Activated T-cell treated with anti-CD3 and anti-CD28 coated beads, Interleukin-2, amount 50 U/mL, for 24 hours (primary cell): ENCODE results near the gene LEF1.

ENCODE experiments used
- DNase-seq: peaks from one replicate; pipeline ENCODE4 v3.0.0-alpha.2; 2020
- H3K27ac Mint-ChIP-seq: 2 replicates; pipeline ENCODE4 v1.8.0; 2020; ENCODE audit warnings: mild to moderate bottlenecking, mixed read lengths
- H3K27me3 Mint-ChIP-seq: 2 replicates; pipeline ENCODE4 v1.8.0; 2020; ENCODE audit warnings: mixed read lengths
- H3K36me3 Mint-ChIP-seq: 2 replicates; pipeline ENCODE4 v1.8.0; 2020; ENCODE audit warnings: low read depth, mixed read lengths
- H3K4me1 Mint-ChIP-seq: 2 replicates; pipeline ENCODE4 v1.8.0; 2020; ENCODE audit warnings: low read depth, mixed read lengths
- H3K4me3 Mint-ChIP-seq: 2 replicates; pipeline ENCODE4 v1.8.0; 2020; ENCODE audit warnings: mild to moderate bottlenecking, moderate library complexity, mixed read lengths
- H3K9me3 Mint-ChIP-seq: 2 replicates; pipeline ENCODE4 v1.8.0; 2020; ENCODE audit warnings: mixed read lengths

Gene LEF1

GRCh38 chr4:108170631-108171338, 2.1 kb upstream of the LEF1 start:
- no peak for DNase-seq
- H3K27me3 Mint-ChIP-seq, result peaks cover 14% of the 10 kb centered on the region
- no peaks in the 10 kb centered on the region for H3K9me3 Mint-ChIP-seq
- peak overlapping the region; percentile 89 for H3K27ac Mint-ChIP-seq
- H3K36me3 Mint-ChIP-seq, result peaks cover 22% of the 10 kb centered on the region
- peak overlapping the region; percentile 92 for H3K4me3 Mint-ChIP-seq
- peaks cover 49% of the 10 kb centered on the region for H3K4me1 Mint-ChIP-seq

- no peak for DNase-seq
- Mint-ChIP-seq H3K27me3 (peaks cover 14% of the 10 kb centered on the region), H3K4me1 (peaks cover 50% of the 10 kb centered on the region), H3K36me3 (peaks cover 32% of the 10 kb centered on the region), H3K9me3 (no peaks in the 10 kb centered on the region), H3K4me3 (peak overlapping the region; percentile 92), H3K27ac (peak overlapping the region; percentile 92)
Observed at GRCh38 chr4:108169664-108170063, 932 bp upstream of the LEF1 start.

GRCh38 chr4:108168160-108168670, 517 bp downstream of the LEF1 start:
- peaks cover 45% of the 10 kb centered on the region for H3K4me1 Mint-ChIP-seq
- H3K36me3 Mint-ChIP-seq, result peaks cover 42% of the 10 kb centered on the region

GRCh38 chr4:108166441-108167315, 2.1 kb downstream of the LEF1 start:
- H3K27ac Mint-ChIP-seq, result peak overlapping the region; percentile 96
- H3K36me3 Mint-ChIP-seq, result peaks cover 56% of the 10 kb centered on the region
- H3K27me3 Mint-ChIP-seq, result peaks cover 14% of the 10 kb centered on the region
- peaks cover 56% of the 10 kb centered on the region for H3K4me1 Mint-ChIP-seq
- no peaks in the 10 kb centered on the region for H3K9me3 Mint-ChIP-seq
- H3K4me3 Mint-ChIP-seq, result peak overlapping the region; percentile 98
- peak; percentile 82 for DNase-seq

More at GRCh38 chr4:108168160-108168670, 517 bp downstream of the LEF1 start:
- H3K4me3 Mint-ChIP-seq, result peak overlapping the region; percentile 92
- H3K27me3 Mint-ChIP-seq, result peaks cover 14% of the 10 kb centered on the region
- DNase-seq, result no peak
- no peaks in the 10 kb centered on the region for H3K9me3 Mint-ChIP-seq
- H3K27ac Mint-ChIP-seq, result peak overlapping the region; percentile 92

GRCh38 chr4:108166038-108166437, 2.7 kb downstream of the LEF1 start:
- no peaks in the 10 kb centered on the region for H3K9me3 Mint-ChIP-seq
- peaks cover 54% of the 10 kb centered on the region for H3K4me1 Mint-ChIP-seq
- DNase-seq, result peak; percentile 64
- peak overlapping the region; percentile 98 for H3K4me3 Mint-ChIP-seq
- peaks cover 61% of the 10 kb centered on the region for H3K36me3 Mint-ChIP-seq
- H3K27me3 Mint-ChIP-seq, result peaks cover 14% of the 10 kb centered on the region
- H3K27ac Mint-ChIP-seq, result peak overlapping the region; percentile 92

- Mint-ChIP-seq H3K27me3 (peaks cover 13% of the 10 kb centered on the region), H3K9me3 (no peaks in the 10 kb centered on the region), H3K4me3 (peak overlapping the region; percentile 98), H3K36me3 (peaks cover 65% of the 10 kb centered on the region), H3K4me1 (peaks cover 54% of the 10 kb centered on the region), H3K27ac (peak overlapping the region; percentile 92)
- DNase-seq, result no peak
Observed at GRCh38 chr4:108165586-108165985, 3.1 kb downstream of the LEF1 start.

- H3K4me3 Mint-ChIP-seq, result peak overlapping the region; percentile 98
- no peaks in the 10 kb centered on the region for H3K9me3 Mint-ChIP-seq
- H3K27ac Mint-ChIP-seq, result peak overlapping the region; percentile 88
- no peak for DNase-seq
- peaks cover 87% of the 10 kb centered on the region for H3K36me3 Mint-ChIP-seq
- peaks cover 60% of the 10 kb centered on the region for H3K4me1 Mint-ChIP-seq
- H3K27me3 Mint-ChIP-seq, result no peaks in the 10 kb centered on the region
Observed at GRCh38 chr4:108163351-108163750, 5.4 kb downstream of the LEF1 start.

- H3K27me3 Mint-ChIP-seq, result no peaks in the 10 kb centered on the region
- peak overlapping the region; percentile 71 for H3K4me3 Mint-ChIP-seq
- no peak for DNase-seq
- H3K36me3 Mint-ChIP-seq, result peaks cover 74% of the 10 kb centered on the region
- no peaks in the 10 kb centered on the region for H3K9me3 Mint-ChIP-seq
- peak overlapping the region; percentile 83 for H3K27ac Mint-ChIP-seq
- H3K4me1 Mint-ChIP-seq, result peaks cover 84% of the 10 kb centered on the region
Observed at GRCh38 chr4:108160741-108161352, 7.9 kb downstream of the LEF1 start.

- H3K27me3 Mint-ChIP-seq, result no peaks in the 10 kb centered on the region
- no peaks in the 10 kb centered on the region for H3K9me3 Mint-ChIP-seq
- peaks cover 90% of the 10 kb centered on the region for H3K4me1 Mint-ChIP-seq
- peak overlapping the region; percentile 83 for H3K27ac Mint-ChIP-seq
- peaks cover 73% of the 10 kb centered on the region for H3K36me3 Mint-ChIP-seq
- peak overlapping the region; percentile 71 for H3K4me3 Mint-ChIP-seq
- no peak for DNase-seq
Observed at GRCh38 chr4:108159845-108160244, 8.9 kb downstream of the LEF1 start.

GRCh38 chr4:108157655-108158054, 11.1 kb downstream of the LEF1 start:
- Mint-ChIP-seq H3K27ac (peak overlapping the region; percentile 91), H3K27me3 (no peaks in the 10 kb centered on the region), H3K4me1 (peaks cover 90% of the 10 kb centered on the region), H3K4me3 (peak overlapping the region; percentile 61), H3K9me3 (no peaks in the 10 kb centered on the region), H3K36me3 (peaks cover 65% of the 10 kb centered on the region)
- no peak for DNase-seq

GRCh38 chr4:108156391-108156790, 12.3 kb downstream of the LEF1 start:
- no peak for DNase-seq
- Mint-ChIP-seq H3K27me3 (no peaks in the 10 kb centered on the region), H3K27ac (peak overlapping the region; percentile 91), H3K4me3 (peak overlapping the region; percentile 65), H3K36me3 (peaks cover 66% of the 10 kb centered on the region), H3K4me1 (peaks cover 91% of the 10 kb centered on the region), H3K9me3 (no peaks in the 10 kb centered on the region)

GRCh38 chr4:108155373-108155772, 13.4 kb downstream of the LEF1 start:
- DNase-seq, result no peak
- Mint-ChIP-seq H3K36me3 (peaks cover 66% of the 10 kb centered on the region), H3K4me1 (peaks cover 91% of the 10 kb centered on the region)

GRCh38 chr4:108152980-108153379, 15.8 kb downstream of the LEF1 start:
- Mint-ChIP-seq H3K4me1 (peaks cover 84% of the 10 kb centered on the region), H3K4me3 (peak overlapping the region; percentile 59), H3K36me3 (peaks cover 59% of the 10 kb centered on the region), H3K27me3 (no peaks in the 10 kb centered on the region), H3K27ac (peak overlapping the region; percentile 86), H3K9me3 (no peaks in the 10 kb centered on the region)
- no peak for DNase-seq

More at GRCh38 chr4:108155373-108155772, 13.4 kb downstream of the LEF1 start:
- Mint-ChIP-seq H3K9me3 (no peaks in the 10 kb centered on the region), H3K27ac (peak overlapping the region; percentile 91), H3K4me3 (peak overlapping the region; percentile 65), H3K27me3 (no peaks in the 10 kb centered on the region)
